LoVo (cell line): ENCODE data around the gene NOVA2.
A peak's percentile ranks its signal among the peaks of the same experiment; 100 is the strongest.
"Not testable (repeated sequence)": the region's sequence is repeated elsewhere in the genome, so short reads cannot be mapped to it uniquely, and the experiment has no call there.

ENCODE experiments used
- DNase-seq: peaks from one replicate; pipeline ENCODE4 v3.0.0-alpha.2; 2016; ENCODE audit warnings: low spot score

The NOVA2 gene

DNA sequence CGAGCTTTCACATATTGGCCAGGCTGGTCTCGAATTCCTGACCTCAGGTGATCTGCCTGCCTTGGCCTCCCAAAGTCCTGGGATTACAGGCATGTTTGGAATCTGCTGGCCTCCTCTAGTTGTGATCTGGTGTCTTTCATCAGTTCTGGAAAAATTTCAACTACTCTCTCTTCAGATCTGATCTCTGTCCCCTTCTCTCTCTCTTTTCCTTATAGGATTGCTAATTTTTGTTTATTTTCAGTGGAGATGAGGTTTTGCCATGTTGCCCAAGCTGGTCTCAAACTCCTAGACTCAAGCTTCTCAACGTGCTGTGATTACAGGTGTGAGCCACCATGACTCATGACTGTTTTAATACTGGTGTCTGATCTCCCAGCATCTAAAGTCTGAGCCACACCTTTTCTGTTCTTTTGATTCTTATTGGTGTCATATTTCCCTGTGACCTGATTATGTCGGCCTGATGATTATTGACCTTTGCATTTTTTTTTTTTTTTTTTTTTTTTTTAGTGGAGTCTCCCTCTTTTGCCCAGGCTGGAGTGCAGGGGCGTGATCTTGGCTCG is 48.7 kb downstream of the NOVA2 start:
- DNase-seq: peak; percentile 48

DNA sequence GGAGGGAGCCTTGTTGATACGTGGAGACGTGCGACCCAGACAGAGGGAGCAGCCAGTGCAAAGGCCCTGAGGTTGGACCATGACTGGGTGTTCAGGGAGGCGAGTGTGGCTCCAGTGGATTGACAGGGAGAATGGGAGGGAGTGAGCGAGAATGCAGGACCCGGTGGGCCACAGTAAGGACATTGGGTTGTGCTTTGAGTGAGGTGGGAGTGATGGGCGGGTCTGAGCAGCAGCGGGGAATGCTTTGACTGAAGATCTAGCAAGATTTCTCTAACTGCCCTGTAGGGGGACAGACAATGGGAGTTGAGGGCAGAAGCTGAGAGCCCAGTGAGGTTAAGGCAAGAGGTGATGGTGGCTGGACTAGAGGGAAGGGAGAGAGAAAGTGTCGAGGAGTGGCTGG is 51.4 kb downstream of the NOVA2 start:
- DNase-seq: no peak

- no peak for DNase-seq
Measured at GRCh38 chr19:45920458-45920857, 53.2 kb downstream of the NOVA2 start.

DNA sequence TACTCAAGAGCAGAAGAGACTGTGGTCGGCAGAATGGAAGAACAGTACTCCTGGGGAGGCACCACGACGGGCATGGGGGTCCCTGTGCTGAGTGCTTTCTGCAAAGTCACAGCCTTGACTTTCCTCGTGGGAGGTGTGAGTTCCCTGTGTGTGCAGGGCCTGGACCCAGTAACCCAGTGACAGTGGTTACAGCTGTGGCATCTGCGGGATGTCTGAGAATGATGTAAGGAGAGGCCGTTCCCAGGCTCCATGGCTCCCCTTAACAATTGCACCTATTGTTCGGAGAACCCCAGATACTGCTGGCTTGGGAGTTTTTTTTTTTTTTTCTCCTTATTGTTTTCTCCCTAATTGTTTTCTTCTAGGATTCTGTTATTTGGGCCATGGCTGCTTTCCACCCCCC is 54.0 kb downstream of the NOVA2 start:
- DNase-seq: no peak

GRCh38 chr19:45918721-45919120 is 54.9 kb downstream of the NOVA2 start:
- no peak for DNase-seq

GRCh38 chr19:45917421-45918091 is 56.1 kb downstream of the NOVA2 start:
- DNase-seq: no peak

DNA sequence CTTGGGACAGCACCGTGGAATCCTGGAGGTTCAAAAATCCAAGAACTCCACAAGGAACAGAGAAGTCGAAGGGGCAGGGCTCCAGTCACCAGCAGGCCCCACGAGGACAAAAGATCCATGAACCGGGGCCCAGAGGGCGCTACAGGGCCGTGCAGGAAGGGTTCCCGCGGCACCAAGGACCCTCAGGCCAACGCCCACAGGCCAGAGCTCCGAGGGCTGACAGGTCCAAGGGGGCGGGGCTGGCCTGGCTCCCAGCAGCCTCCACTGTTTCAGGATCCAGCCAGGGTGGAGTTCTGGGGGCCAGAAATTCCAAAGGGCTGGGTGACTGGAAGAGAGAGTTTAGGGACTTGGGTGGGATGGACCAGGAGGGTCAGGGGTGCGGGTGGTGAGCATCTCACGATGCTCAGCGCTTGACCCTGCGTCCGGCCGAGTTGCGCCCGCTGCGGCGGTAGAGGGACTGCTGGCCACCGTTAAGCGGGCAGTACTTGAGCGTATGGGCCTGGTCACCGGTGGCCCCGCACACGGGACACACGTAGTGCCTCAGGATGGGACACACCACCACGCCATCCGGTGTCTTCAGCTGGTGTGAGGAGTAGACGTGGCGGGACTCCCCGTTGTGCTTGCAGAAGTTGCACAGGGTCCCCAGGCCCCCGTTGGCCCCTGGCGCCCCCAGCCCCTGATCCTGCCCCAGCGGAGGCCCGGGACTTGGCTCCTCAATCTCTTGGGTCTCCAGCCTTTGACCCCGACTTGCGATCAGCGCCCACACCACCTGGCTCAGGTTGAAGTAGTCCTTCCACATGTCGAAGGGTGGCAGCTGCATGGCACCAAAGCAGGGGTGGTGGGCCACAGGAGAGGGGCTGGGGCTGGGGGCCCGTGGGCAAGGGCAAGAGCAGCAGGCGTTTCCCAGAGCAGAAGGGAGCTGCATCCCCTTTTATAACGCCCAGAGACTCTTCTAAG is 59.5 kb downstream of the NOVA2 start, which contains the start of gene NANOS2:
TSS of gene NANOS2 (minus strand) at position 905 of the 957 bp plus-strand sequence. CDS start at position 820, 85 bp downstream.
- no peak for DNase-seq

GRCh38 chr19:45911291-45911690 is 62.4 kb downstream of the NOVA2 start:
- no peak for DNase-seq

- no peak for DNase-seq
Measured at GRCh38 chr19:45908956-45909355, 64.7 kb downstream of the NOVA2 start.

GRCh38 chr19:45906221-45906620 is 67.4 kb downstream of the NOVA2 start:
- no peak for DNase-seq

- no peak for DNase-seq
Measured at GRCh38 chr19:45905011-45905410, 68.7 kb downstream of the NOVA2 start.

- peak; percentile 98 for DNase-seq
Measured at GRCh38 chr19:45902651-45903625, 70.7 kb downstream of the NOVA2 start.

DNA sequence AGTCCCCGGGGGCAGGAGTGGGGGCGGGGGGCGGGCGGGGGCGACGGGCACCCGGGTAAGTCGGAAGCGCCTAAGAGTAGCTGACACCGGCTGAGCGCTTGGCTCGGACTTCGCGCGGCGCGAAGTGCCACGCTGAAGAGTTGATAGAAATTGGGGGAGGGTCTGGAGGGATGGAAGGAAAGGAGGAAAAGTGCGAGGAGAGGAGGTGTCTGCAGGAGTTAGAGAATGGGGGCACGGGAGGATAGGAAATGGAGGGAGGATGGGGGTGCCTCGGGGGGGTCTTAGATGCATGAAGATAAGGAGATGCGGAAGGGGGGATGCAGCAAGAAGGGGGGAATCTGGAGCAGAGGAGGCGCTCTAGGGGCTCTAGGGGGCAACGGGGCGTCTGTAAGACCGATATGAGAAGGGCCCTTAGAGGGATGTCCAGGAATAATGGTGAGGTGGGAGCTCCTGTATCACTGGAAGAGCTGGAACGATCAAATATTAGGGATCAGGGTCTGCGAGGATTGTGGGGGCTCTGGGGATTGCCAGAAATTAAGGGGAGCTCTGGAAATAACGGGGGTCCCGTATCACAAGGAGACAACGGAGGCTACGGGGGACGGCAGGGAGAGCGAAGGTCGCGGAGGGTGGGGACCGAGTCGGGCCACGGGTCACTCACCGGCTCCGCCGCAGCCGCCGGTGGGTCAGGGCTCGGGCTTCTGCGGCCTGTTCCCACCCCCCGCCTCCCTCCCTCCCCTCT is 71.6 kb downstream of the NOVA2 start, which contains the start of gene MYPOP:
TSS of gene MYPOP (minus strand) at position 702 of the 739 bp plus-strand sequence. CDS start 840 bp downstream, outside the sequence.
- no peak for DNase-seq

DNA sequence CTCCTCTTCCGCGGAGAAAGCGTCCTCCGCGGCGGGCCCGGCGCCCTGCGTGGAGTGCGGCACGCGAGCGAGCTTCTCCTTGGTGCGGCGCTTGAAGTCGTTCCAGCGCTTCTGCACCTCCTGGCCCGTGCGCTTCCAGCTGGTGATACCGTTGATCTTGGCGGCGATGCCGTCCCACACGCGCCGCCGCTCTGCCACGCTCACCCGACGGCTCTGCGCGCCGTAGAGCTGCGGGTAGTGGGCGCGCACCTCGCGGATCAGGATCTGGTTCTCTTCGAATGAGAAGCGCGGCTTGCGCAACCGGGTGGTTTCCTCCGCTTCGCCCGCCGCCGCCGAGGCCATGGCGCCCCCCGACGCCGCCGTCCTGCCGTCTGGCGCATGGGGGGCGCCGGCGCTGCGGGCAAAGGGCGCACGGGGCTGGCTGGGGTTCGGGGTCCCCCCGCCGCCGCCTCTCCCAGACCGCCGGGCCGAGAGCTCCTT is 72.2 kb downstream of the NOVA2 start:
- no peak for DNase-seq

DNA sequence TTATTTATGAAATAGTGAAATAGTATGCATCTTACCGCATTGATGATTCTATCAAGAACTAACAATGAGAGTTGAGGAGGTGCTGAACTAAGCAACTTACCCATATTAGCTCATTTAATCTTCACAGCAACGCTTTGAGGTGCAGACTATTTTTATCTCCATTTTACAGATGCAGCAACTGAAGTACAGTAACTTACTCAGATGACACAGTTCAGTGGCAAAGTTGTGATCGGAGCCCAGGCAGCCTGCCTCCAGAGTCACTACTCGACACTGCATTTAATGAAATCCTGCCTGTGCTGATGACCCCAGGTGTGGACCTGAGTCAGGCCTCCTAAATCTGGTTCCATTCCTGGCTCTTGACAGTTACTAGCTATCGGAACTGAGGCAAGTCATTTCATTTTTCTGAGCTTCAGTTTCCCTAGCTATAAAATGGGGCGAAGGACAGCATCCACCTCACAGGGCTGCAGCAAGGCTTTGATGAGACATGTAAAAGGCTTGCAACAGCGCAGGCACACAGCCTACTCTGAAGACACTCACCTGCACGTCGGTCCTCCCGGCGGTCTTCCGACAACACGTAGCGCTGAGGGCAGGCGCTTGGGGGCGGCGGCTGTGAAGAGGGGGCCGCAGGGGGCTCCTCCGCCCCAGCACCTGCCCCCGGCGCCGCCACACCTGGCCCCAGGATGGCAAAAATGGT is 72.8 kb downstream of the NOVA2 start:
- DNase-seq: no peak

GRCh38 chr19:45899919-45900589 is 73.6 kb downstream of the NOVA2 start:
- no peak for DNase-seq

DNA sequence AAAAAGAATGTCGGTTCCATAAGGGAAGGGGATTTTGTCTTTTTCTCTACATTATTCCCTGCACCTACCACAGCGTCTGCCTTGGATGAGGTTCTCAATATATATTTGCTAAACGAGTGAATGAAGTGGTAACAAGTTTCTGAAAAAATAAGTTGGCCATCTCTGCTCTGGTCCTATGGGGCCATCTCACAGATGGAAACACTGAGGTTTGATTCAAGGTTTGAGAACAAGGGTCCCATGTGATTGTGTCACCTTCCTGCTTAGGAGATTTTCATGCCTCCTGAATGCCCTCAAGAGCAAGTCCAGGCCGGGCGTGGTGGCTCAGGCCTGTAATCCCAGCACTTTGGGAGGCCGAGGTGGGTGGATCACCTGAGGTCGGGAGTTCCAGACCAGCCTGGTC is 74.4 kb downstream of the NOVA2 start:
- DNase-seq: no peak

GRCh38 chr19:45897261-45897812 is 76.3 kb downstream of the NOVA2 start:
- DNase-seq: no peak

- not testable (repeated sequence) for DNase-seq
Measured at GRCh38 chr19:45895983-45896599, 77.6 kb downstream of the NOVA2 start.
